Activated CD8-positive, alpha-beta memory T cell treated with anti-CD3 and anti-CD28 coated beads for 36 hours (primary cell): ENCODE measurements around the gene BTNL3. TPM values are rescaled to one million over a fixed set of nuclear protein-coding genes. Genes with fewer than 3 reads are reported as not detected.
"Not testable (repeated sequence)": the region's sequence is repeated elsewhere in the genome, so short reads cannot be mapped to it uniquely, and the experiment has no call there.

ENCODE experiments used
- CTCF ChIA-PET: fragments of 350-600 bp; sonication (Branson Sonifier 250); formaldehyde crosslinking; loops from one replicate; lab custom pipeline; 2021; ENCODE audit warnings: antibody characterized with exemption; lab: Charles Lee
- POLR2A ChIA-PET: fragments of 350-600 bp; sonication (Branson Sonifier 250); formaldehyde crosslinking; loops from one replicate; lab custom pipeline; 2021; ENCODE audit warnings: antibody characterized with exemption; lab: Charles Lee
- total RNA-seq, 2 experiments: library from RNA; stranded (reverse); gene quantifications; one replicate each; pipeline ENCODE4 v1.2.3, GENCODE V29; 2021

Gene BTNL3, protein sequence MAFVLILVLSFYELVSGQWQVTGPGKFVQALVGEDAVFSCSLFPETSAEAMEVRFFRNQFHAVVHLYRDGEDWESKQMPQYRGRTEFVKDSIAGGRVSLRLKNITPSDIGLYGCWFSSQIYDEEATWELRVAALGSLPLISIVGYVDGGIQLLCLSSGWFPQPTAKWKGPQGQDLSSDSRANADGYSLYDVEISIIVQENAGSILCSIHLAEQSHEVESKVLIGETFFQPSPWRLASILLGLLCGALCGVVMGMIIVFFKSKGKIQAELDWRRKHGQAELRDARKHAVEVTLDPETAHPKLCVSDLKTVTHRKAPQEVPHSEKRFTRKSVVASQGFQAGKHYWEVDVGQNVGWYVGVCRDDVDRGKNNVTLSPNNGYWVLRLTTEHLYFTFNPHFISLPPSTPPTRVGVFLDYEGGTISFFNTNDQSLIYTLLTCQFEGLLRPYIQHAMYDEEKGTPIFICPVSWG
- total RNA-seq, result not detected

- ChIA-PET POLR2A (no interaction called here), CTCF (no interaction called here)
Measured at GRCh38 chr5:180988592-180988991, at the start of gene BTNL3. TSS of gene BTNL3 (plus strand) at chr5:180988846. CDS start at chr5:180989029, 183 bp downstream.

DNA sequence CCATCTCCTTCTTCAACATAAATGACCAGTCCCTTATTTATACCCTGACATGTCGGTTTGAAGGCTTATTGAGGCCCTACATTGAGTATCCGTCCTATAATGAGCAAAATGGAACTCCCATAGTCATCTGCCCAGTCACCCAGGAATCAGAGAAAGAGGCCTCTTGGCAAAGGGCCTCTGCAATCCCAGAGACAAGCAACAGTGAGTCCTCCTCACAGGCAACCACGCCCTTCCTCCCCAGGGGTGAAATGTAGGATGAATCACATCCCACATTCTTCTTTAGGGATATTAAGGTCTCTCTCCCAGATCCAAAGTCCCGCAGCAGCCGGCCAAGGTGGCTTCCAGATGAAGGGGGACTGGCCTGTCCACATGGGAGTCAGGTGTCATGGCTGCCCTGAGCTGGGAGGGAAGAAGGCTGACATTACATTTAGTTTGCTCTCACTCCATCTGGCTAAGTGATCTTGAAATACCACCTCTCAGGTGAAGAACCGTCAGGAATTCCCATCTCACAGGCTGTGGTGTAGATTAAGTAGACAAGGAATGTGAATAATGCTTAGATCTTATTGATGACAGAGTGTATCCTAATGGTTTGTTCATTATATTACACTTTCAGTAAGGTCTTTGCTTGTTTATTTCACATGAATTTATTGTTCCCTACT, 38.2 kb upstream of the BTNL3 start:
- CTCF ChIA-PET, result no interaction called here
- POLR2A ChIA-PET, result no interaction called here

- ChIA-PET CTCF (no interaction called here), POLR2A (no interaction called here)
Measured at GRCh38 chr5:180959661-180960060, 29.0 kb upstream of the BTNL3 start.

DNA sequence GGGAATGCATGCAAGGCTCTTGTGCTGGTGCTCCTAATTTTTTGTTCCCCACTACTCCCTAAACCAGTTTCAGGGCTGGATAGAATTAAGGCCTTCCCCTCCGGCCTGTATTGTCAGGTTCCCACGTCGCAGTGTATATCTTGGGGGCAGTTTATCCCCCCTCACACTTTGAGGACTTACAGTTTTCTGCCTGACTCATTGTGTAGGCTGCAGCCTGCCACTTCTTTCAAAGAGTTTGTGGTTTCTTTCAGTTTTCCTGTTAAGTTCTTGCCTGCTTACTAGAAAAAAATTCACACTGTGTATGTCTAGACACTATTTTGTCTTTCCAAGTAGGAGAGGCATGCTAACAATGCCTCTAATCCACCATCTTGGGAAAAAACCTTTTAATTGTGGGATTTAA, 28.4 kb upstream of the BTNL3 start:
- ChIA-PET CTCF (no interaction called here), POLR2A (no interaction called here)

DNA sequence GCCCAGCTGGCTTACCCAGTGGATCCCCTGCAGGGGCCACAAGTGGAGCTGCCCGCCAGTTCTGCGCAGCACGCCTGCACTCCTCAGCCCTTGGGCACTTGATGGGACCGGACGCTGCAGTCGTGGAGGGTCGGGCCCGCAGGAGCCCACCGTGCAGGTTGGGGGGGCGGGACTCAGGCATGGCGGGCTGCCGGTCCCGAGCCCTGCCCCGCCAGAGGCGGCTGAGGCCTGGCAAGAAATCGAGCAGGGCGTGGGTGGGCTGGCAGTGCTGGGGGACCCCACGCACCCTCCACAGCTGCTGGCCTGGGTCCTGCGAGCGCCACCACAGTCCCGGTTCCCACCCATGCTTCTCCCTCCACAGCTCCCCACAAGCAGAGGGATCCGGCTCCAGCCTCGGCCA, 19.2 kb upstream of the BTNL3 start:
- CTCF ChIA-PET, result no interaction called here
- POLR2A ChIA-PET, result no interaction called here

DNA sequence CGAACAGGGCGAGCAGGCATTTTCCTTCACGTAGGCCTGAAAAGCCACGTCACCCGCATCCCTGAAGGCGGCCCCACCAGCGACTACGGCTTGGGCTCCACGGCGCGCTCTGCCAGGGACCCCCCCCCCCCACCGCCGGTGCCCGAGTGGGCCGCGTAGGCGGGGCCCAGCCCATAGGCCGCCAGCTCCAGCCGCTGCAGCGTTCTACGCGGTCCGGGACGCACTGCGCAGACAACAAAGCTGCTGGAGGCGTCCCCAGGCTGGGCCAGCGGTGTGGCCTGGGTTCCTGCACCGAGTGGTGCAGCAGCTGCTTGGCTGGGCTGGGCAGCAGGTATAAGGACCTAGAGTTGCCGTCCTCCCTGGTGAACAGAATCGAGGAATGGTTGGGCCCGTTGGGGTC, 18.3 kb upstream of the BTNL3 start:
- ChIA-PET CTCF (interaction anchor here (0.7 kb wide), 1 partner anchor 31 kb away, joined by 3 read pairs; no protein-coding TSS in a partner anchor), POLR2A (no interaction called here)

- ChIA-PET CTCF (interaction anchor here (0.7 kb wide), 1 partner anchor 32 kb away, joined by 3 read pairs; no protein-coding TSS in a partner anchor), POLR2A (no interaction called here)
Measured at GRCh38 chr5:180970875-180971274, 17.8 kb upstream of the BTNL3 start.

GRCh38 chr5:180974612-180975315, 13.9 kb upstream of the BTNL3 start:
- CTCF ChIA-PET, result no interaction called here
- POLR2A ChIA-PET, result no interaction called here

DNA sequence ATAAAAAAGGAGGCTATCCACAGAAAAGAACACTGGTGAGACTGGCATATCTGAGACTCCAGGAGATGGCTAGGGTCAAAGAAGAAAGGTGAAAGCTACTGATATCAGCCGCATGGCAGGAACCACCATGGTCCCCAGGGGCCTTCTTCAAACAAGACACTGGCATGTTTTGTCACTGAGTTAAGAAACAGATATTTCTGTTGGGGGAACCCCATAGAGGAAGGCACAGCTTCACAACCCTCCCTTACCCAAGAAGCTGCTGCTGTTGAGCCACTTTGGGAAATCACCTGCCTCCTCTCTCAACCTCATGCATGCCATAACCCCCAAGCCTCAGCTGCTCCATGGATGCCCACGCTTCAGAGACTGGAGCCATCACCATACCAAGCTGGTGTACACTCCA, 13.3 kb upstream of the BTNL3 start:
- POLR2A ChIA-PET, result no interaction called here
- CTCF ChIA-PET, result no interaction called here

GRCh38 chr5:180976518-180976917, 12.1 kb upstream of the BTNL3 start:
- CTCF ChIA-PET, result interaction anchor here (0.5 kb wide), 1 partner anchor 82 kb away, joined by 3 read pairs; no protein-coding TSS in a partner anchor

GRCh38 chr5:180977852-180978251, 10.8 kb upstream of the BTNL3 start:
- ChIA-PET CTCF (no interaction called here), POLR2A (no interaction called here)

More at GRCh38 chr5:180976518-180976917, 12.1 kb upstream of the BTNL3 start:
- POLR2A ChIA-PET, result no interaction called here

DNA sequence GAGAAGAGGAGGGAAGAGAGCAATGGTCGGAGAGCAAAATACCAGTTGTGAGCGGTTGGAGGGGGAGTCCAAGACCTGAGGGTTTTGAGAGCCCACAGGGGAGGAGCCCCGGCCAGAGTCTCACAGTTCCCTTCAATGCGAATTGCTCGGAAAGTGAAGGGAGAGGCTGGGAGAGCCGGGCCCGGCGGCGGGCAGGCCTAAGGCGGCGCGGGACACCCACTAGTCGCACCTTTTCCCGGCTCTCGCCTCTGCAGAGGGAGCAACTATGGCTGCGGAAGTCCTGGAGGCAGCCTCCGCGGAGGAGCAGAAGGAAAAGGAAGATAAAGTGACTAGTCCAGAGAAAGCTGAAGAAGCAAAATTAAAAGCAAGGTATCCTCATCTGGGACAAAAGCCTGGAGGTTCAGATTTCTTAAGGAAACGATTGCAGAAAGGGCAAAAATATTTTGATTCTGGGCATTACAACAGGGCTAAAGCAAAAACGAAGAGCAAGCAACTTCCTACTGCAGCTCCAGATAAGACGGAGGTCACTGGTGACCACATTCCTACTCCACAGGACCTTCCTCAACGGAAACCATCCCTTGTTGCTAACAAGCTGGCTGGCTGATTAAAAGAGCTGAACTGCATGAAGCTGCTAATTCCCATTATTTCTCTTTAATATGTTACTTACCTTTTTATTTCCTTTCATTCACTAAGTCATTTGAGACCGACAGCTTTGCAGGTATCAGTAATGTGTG, 6.5 kb upstream of the BTNL3 start:
- ChIA-PET CTCF (no interaction called here), POLR2A (no interaction called here)

GRCh38 chr5:180988016-180988415, 630 bp upstream of the BTNL3 start:
- POLR2A ChIA-PET, result no interaction called here
- CTCF ChIA-PET, result no interaction called here

- ChIA-PET POLR2A (no interaction called here), CTCF (no interaction called here)
Measured at GRCh38 chr5:180990086-180990881, 1.6 kb downstream of the BTNL3 start.

DNA sequence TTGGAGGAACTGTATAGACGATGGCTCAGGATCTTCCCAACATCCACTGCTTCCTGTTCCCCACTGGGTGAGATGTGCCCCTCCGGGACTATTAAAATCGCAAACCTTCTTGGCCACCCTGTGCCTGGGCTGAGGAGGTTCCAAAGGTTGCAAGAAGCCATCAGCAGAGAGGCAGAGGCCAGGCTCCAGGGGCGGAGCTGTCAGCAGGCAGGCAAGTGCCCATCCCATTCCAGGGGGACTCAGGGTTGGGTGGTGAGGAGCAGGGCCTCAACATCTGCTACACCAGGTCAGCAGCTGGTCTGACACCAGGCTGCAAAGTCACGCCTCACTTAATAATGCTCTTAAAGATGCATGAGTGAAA, 2.2 kb downstream of the BTNL3 start:
- POLR2A ChIA-PET, result no interaction called here

DNA sequence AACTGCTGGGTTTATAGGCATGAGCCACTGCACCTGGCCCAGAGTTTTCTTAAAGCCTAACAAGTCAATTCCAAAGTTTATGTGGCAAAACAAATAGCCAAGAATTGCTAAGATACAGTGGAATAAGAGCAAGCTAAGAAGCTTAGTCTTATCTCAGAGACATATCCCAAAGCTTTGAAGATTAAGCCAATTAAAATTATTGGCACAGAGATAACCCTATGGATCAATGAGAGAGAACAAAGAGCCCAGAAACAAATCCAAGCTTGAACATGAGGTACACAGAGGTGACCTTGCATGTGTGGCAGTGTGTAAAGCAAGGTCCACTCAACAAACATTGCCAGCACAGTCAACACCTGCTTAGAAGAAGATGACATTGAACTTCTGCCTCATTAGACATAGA, 13.3 kb downstream of the BTNL3 start:
- CTCF ChIA-PET, result no interaction called here

More for the DNA sequence above, 2.2 kb downstream of the BTNL3 start:
- CTCF ChIA-PET, result no interaction called here

GRCh38 chr5:181005791-181006190, 17.1 kb downstream of the BTNL3 start:
- CTCF ChIA-PET, result no interaction called here

More for the DNA sequence above, 13.3 kb downstream of the BTNL3 start:
- POLR2A ChIA-PET, result no interaction called here

DNA sequence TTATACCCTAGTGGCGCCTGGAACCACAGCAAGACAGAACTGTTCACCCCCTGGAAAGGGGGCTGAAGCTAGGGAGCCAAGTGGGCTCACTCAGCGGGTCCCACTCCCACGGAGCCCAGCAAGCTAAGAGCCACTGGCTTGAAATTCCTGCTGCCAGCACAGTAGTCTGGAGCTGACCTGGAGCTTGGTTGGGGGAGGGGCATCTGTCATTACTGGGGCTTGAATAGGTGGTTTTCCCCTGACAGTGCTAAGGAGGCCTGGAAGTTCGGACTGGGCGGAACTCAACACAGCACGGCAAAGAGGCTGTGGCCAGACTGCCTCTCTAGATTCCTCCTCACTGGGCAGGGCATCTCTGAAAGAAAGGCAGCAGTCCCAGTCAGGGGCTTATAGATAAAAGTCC, 19.5 kb downstream of the BTNL3 start:
- ChIA-PET POLR2A (no interaction called here), CTCF (no interaction called here)

More at GRCh38 chr5:181005791-181006190, 17.1 kb downstream of the BTNL3 start:
- POLR2A ChIA-PET, result no interaction called here

DNA sequence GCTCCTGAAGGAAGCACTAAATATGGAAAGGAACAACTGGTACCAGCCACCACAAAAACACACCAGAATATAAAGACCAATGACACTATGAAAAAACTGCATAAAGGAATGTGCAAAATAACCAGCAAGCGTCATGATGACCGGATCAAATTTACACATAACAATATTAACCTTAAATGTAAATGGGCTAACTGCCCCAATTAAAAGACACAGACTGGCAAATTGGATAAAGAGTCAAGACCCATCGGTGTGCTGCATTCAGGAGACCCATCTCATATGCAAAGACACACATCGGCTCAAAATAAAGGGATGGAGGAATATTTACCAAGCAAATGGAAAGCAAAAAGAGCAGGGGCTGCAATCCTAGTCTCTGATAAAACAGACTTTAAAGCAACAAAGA, 21.4 kb downstream of the BTNL3 start:
- POLR2A ChIA-PET, CTCF ChIA-PET: not testable (repeated sequence)
